Measurements from ENCODE around the gene VPS41.

The VPS41 gene

DNA sequence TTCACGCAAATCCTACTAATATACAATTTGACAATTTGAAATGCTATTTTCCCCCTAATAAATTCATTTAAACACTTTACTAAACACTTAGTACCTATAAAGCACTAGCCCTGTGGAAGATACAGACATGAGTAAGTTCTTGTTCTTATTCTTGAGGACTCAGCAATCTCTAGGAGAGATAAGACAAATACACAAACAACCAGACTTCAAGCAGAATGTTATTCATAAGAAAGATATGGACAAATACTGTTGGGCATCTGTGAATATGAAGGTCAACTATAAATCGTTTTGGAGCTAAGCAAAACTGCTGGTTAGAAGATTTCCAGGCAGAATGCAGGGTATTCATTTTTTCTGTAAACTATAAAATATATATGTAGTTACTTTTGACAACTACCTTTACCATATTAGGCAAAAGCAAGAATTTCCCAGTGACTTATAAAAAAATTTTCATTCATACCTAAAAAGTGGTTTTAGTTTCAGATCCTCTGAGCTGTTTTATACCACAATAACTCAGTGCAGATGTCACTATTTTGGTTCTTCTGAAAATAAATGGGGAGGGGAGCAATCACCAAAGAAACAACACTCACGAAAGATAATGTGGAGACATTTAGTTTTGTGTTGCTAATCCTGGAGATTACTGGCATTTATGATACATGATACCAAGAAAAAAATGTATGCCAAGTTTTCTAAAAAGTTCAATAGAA is 3.8 kb downstream of the VPS41 start:
- DNase-seq (ENCODE audit: low read depth, low spot score), result no peak

DNA sequence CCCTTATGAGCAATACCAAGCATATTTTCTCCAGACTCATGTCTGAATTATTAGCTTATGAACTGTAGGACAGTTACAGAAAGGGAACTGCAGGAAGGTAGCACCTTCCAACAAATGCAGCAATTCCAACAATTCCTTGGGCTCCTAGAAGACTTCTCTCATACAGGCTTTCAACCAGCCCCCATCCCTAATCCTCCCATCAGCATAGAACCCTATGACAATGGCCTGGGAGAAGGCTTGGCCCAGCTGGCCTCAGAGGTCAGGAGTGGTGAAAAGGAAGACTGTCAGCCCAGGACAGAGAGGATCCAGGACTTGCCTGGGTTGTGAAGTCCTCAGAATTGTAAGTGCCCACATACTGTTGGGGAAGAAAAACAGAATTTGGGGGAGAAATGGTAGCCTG is 5.9 kb downstream of the VPS41 start:
- DNase-seq (ENCODE audit: low read depth, low spot score), result no peak

DNA sequence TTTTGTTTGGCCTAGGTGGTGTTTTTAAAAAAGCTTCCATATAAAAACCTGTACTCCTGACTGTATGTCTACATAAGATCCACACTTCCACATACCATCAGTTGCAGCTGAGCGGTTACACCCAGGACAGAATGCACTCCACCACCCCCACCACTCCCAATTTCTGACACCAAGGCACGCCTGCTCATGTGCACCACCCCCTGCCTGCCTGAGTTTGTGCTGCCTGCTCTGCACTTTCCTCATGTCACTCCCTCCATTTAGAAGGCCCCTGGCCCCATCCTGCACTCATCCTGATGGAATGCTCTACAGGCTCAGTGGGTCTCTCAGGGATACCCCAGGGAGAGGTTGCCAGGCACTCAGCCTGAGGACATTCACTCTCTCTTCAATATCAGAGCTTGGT is 6.5 kb downstream of the VPS41 start:
- DNase-seq (ENCODE audit: low read depth, low spot score), result no peak

DNA sequence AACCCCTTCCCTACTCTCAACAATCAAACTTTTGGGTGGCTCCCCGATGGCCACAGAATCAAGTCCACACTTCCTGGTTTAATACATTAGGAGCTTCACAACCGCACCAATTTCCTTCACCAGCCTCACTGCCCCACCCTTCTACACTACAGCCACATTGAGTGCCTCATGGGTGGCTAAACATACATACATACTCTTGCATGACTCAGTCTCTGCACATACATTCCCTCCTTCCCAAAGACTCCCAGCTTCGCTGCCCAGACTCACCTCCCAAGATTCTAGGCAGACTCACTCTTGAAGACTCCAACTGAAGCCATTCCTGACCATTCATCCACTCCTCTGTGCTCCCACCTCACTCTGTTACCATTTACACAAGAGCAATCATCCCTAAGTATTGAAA is 15.9 kb downstream of the VPS41 start:
- DNase-seq (ENCODE audit: low read depth, low spot score), result no peak

DNA sequence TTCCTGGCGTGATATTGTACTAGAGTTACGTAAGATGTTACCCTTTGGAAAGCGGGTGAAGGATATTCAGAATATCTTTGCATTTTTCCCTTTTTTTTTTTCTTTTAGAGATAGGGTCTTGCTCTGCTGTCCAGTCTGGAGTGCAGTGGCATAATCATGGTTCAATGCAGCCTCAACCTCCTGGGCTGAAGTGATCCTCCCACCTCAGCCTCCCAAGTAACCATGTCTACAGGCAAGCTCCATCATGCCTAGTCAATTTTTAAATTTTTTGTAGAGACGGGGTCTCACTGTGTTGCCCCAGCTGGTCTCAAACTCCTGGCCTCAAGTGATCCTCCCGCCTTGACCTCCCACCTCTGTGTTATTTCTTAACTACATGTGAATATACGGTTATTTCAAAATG is 18.4 kb downstream of the VPS41 start:
- no peak for DNase-seq (ENCODE audit: low read depth, low spot score)

DNA sequence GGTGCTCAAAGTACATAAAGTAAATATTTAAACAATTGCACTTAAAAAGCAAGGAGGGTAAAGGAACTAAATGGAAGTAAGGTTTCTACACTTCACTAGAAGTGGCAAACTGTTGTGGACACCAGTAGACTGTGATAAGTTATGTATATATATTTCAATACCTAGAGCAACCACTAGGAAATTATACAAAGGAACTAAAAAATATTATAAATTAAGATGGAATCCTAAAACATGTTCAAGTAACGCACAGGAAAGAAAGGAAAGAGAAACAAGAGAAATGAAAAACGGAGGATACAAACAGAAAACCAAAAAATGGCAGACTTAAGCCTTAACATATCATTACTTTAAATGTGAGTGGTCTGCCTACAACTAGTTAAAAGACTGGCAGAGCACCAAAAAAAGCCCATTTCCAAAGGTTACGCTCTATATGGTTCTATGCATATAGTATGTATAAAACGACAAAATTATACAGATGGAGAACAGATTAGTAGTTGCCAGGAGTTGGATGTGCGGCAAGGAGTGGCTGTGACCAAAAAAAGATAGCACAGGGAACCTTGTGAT is 19.0 kb downstream of the VPS41 start:
- no peak for DNase-seq (ENCODE audit: low read depth, low spot score)

GRCh38 chr7:38889079-38889478 is 19.9 kb downstream of the VPS41 start:
- no peak for DNase-seq (ENCODE audit: low read depth, low spot score)

GRCh38 chr7:38886265-38886664 is 22.7 kb downstream of the VPS41 start:
- DNase-seq (ENCODE audit: low read depth, low spot score), result no peak

- DNase-seq (ENCODE audit: low read depth, low spot score), result no peak
These were observed 25.3 kb downstream of the VPS41 start for GRCh38 chr7:38883706-38884105.

DNA sequence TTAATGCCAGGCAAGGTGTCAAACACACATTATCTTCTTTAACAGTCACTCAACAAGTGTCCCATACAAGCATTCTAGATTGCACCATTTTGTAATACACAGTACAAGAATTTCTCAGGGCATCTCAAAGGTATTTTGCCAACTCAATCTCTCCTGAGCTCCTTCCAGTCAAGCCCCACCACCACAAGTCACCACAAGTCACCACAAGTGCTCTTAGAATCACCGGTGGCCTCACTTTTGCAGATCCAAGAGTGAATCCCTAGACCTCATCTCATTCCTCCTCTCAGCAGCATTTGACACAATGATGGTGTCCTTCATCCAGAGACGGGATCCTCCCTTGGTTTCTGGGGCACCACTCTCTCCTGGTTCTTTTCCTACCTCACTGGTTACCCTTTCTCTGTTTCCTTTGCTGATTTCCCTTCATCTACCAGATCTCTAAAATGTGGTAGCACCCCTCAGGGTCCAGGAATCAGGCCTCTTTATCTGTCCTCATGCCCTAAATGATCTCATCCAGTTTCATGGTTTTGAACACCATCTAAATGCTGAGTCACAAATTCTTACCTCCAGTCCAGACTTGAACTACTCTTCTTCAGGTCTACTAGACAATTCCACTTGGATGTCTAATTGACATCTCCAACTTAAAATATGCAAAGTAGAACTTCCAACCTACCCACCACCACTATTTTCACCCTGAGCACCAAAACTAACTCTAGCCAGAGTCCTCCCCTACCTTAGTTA is 26.9 kb downstream of the VPS41 start:
- no peak for DNase-seq (ENCODE audit: low read depth, low spot score)

- DNase-seq (ENCODE audit: low read depth, low spot score), result no peak
These were observed 28.0 kb downstream of the VPS41 start for GRCh38 chr7:38881015-38881414.

- DNase-seq (ENCODE audit: low read depth, low spot score), result no peak
These were observed 28.5 kb downstream of the VPS41 start for GRCh38 chr7:38880454-38880853.

DNA sequence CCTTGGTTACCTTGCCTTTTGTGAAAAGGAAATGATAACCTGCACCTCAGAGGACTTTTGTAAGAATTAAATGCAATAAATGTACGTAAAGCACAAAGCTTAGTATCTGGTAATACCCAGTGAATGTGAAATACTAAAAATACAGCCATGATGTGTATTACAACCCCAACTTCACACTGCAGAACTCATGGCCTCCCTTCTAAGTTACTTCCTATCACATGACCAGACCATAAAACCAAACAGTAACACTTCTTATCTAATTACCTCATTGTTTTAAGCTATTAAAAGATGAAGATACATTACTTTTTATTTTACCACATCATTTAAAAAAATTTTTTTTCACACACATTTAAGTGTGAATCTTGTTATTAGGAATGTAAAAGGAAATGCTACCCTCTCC is 29.0 kb downstream of the VPS41 start:
- DNase-seq (ENCODE audit: low read depth, low spot score), result no peak

DNA sequence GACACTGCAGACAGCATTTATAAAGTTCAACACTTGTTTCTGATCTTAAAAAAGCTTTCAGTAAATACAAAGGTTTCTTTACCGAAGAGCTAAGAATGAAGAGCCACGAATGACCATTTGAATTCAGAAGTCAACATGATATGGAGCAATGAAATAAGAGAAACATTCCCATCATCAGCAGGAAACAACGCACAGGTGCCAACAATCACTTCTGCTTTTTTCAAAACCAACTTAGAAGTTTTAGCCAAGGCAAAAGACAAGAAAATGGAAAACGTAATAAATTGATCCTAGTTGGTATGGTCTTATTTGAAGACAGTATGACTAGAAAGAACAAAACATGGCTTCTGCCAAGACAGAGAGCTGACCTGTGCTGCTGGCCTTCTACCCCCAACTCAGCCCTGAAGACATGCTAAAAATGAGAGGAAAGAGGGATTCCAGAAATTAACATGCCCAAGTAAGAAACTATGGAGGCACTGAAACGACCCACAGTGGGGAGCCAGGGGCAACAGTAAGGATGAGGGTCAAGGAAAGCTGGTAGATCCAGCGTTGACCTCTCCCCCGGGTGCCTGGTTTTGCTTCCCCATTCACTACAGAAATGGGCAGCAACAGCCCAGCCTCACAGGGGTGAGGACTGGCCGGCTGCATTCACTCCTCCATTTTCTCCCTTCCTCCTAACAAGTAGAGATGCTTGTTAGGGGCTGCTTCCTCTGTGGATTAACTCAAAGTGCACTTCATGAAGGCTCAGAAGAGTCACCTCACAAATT is 30.1 kb downstream of the VPS41 start:
- no peak for DNase-seq (ENCODE audit: low read depth, low spot score)

DNA sequence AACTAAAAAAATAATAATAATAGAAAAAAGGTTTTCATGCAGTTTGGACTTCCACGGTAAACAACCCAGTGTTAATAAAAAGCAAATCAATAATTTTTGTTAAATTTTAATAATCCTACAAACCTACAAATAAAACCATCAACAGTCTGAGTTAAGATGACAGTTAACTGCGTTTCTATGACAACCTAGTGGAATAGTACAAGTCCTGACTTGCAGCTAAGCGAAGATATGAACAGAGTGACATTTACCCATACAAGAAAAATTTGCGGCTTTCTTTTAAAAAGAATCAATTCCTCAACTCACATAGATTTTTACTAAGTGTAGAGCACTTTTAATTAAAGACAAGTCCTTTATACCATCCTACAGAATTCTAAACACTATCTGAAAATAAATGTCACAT is 35.6 kb downstream of the VPS41 start:
- DNase-seq (ENCODE audit: low read depth, low spot score), result no peak

GRCh38 chr7:38872202-38872601 is 36.8 kb downstream of the VPS41 start:
- DNase-seq (ENCODE audit: low read depth, low spot score), result no peak

- DNase-seq (ENCODE audit: low read depth, low spot score), result no peak
These were observed 38.8 kb downstream of the VPS41 start for GRCh38 chr7:38870147-38870546.

DNA sequence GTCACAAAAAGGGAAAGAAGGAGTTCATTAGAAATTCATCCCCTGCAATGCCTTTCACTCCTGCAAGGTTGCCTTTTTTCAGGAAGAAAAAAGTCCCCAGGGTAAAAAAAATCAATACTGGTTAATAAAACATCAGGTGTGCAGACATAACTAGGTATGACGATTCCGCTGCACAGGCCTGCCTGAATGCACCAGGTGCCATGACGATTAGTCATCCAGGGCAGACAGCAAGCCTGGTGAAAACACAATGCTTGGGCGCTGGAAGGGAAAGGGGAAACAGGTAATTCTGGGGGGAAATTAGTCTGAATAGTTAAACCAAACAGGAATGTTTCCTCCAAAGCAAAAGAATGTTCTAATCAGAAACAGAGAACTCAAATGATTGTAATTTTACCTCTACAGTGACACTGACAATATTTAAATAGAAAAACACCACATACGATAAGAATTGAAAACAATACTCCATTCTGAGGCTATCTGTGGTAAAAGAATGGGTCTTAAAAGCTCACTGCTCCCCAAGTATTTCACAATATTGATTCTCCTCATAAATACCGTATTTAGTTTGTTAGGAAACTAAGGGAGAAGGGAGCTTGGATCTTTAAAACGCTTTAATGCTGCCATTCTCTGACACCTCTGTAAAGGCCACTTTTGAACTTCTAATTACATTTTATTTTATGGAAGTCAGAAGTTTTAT is 45.2 kb downstream of the VPS41 start:
- no peak for DNase-seq (ENCODE audit: low read depth, low spot score)

DNA sequence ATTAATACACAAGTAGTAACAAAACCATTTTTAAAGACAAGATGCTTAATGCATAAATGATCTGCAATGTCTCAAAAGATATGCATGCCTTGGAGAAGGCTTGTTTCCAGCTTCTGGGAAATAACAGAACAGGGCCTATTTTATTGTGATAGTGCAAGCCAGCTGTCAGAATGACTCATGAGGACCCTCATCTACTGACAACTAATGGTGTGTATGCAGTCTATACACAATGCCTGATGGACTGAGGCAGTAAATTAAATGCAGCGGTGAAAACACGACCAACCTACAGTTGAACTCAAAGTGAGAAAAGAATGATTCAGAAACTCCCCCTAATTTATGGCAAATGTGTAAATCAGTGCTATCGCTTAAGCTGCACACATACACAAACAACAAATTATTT is 46.3 kb downstream of the VPS41 start:
- no peak for DNase-seq (ENCODE audit: low read depth, low spot score)

- no peak for DNase-seq (ENCODE audit: low read depth, low spot score)
These were observed 50.6 kb downstream of the VPS41 start for GRCh38 chr7:38858259-38858884.

DNA sequence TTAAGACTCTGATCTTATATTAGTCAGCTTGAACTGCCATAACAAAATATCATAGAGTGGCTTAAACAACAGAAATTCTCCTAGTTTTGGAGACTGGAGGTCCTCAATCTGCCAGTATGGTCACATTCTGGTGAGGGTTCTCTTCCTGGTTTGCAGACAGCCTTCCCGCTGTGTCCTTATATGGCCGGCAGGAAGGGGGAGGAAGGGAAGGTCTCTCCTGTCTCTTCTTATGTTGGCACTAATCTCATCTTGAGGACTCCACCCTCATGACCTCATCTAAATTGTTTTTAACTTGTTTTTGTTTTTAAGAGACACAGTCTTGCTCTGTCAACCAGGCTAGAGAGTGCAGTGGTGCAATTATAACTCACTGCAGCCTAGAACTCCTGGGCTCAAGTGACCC is 53.1 kb downstream of the VPS41 start:
- DNase-seq (ENCODE audit: low read depth, low spot score), result no peak

All from iPS DF 19.7 (cell line).